AG08396 (cell line): ENCODE data around the gene GRID2.

Source experiments
- DNase-seq: peaks from one replicate; pipeline ENCODE4 v3.0.0; 2012; ENCODE audit warnings: low spot score, mixed read lengths

The GRID2 gene

DNA sequence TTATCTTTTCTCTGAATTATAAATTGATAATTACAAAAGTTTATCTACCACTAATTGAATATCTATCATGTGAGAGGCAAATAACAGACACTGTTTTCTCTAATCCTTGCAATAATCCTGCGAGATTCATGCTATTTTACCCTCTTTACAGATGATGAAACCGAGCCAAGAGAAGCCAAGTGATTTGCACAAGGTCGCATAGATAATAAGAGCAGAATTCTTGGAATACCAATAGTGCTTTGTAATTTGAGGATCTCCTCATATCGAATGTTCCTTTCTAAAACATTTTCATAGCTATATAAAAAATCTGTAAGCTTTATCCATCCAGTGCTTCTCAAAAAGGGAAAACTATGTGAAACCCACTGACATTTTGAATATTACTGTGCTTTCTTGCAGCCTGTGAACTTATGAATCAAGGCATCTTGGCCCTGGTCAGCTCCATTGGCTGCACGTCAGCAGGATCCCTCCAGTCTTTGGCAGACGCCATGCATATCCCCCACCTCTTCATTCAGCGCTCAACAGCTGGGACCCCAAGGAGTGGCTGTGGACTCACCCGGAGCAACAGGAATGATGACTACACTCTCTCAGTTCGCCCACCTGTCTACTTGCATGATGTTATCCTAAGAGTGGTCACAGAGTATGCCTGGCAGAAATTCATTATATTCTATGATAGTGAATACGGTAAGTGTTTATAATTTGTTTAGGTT is 781.0 kb downstream of the GRID2 start:
- DNase-seq, result no peak

DNA sequence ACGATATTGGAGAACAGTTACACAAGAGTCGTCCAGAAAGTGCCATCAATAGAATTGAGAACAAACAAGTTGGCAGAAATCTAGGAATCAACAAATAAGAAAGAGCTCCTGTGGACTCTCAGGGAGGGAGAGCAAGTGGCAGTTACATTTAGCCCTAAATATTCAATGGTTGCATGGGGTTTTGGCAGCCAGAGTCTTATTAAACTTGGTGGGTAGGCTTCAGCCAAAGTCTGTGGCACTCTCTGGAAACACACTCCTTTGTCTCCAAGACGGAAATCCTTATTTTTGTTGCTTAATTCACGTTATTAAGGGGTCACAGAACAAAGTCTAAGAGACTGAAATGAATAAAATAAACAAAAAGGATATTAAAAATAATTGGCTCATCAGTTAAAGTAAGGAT is 782.6 kb downstream of the GRID2 start:
- DNase-seq, result no peak

DNA sequence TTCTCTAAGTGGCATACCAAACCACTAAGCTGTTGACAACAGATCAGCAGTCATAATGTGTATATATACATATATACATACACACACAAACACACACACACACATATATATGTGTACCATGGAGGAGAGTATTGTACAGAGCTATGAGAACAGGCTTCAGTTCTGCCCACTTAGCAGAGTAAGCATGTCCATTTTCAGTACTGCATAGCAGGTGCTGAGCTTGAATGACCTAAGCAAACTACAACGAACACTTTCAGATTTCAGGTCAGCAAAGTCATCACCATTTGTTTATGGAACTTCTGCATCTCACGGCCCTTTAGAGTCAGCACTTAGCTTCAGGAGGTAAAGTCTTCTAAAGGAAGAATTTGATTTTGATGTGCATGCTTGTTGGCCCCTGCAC is 789.0 kb downstream of the GRID2 start:
- DNase-seq, result no peak

DNA sequence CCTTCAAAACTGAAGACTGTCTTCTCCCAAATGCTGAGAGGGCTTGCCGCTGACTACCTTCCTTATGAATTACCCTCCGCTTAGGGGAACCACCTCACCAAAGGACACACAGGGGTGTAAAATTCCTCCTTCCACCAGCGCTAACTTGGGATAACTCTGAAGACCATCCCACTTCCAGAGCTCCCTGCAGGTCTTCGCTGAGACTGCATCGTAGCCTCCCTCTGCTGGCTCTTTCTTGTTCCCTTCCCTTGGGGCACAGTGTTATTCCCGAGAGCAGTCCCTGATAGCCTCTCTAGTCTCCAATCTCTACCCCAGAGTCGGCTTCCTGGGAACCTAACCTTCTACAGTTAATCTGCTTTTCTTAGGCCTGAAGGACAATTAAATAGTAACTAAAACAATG is 799.3 kb downstream of the GRID2 start:
- DNase-seq, result no peak

DNA sequence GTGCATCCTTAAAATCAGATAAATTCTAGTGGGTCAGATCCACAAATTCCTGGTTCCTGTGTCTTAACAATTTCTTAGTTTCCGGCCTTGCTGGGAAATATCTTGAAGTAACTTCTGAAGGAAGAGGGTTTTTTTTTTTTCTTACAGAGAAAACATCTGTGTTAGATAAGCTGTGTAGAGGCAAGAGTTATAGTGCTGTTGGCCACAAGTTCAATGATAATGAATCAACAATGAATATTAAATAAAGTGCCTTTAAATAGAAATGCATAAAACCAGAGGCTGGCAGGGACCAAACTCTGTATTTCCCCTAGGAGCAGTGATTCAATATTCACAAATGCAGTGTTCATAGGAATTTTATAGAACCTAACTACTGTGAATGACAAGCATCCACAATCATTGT is 812.9 kb downstream of the GRID2 start:
- DNase-seq, result no peak

DNA sequence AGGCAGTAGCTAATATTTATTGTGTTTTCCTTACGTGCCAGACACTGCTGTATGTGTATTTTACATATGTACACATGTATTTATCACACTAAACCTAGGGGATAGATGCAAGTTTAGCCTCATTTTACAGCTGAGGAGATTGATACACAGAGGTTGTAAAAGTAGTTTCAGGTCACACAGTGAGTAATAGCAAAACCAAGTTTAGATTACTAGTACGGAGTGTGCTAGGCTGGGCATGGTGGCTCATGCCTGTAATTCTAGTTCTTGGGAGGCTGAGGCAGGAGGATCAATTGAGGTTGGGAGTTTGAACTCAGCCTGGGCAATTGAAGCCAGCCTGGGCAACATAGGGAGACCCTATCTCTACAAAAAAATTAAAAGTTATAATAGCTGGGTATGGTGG is 823.7 kb downstream of the GRID2 start:
- DNase-seq, result no peak

DNA sequence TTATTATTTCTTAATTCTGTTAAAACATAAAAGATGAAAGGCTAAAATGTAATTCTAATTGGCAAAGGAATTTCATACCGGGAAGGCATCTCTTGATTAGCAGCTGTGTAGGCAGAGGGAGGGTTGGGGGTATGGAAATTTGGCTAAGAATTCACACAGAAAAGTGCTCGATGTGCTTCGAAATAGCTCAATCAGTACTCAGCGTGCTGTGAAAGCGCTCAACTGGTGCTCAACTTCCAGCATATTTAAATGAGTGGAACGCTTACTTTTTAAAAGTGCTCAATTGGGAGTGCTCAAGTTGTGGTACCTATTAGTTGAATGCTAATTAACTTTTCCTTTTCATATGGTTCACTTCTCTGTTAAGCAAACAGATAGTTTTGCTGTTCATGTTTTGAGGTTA is 828.9 kb downstream of the GRID2 start:
- no peak for DNase-seq

DNA sequence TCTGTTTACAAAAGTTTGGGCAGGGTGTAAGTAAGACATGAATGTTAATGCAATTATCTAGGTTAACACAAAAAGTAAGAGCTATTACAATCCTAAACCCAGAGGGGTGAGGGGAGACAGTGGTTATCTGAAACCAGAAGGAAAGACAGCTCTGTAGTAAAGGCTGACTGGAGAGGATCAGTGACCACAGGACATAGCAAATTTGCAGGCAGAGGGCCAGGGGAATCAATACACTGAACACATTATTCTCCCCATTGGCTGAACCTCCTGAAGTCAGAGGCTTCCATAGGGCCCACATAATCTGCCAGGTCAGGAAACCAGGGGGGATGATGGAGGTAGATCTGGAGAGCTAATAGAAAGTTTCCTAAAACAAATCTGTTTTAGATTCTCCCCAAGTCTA is 835.4 kb downstream of the GRID2 start:
- DNase-seq, result no peak

DNA sequence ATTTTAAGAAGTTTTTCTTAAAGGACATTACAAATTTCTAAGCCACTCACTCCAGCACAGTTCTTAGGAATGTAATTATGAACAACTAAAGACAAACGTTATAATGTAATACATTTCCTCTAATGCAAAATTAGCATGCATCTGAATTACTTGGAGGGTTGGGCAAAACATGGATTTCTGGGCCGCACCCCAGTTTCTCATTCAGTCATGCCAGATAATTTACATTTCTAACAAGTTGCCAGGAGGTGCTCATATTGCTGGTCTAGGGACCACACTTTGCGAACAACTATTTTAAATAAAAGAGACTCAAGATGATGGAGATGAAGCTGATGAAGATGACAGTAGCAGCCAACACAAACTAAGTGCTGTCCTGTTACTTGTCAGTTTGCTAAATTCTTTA is 840.1 kb downstream of the GRID2 start:
- DNase-seq, result no peak

DNA sequence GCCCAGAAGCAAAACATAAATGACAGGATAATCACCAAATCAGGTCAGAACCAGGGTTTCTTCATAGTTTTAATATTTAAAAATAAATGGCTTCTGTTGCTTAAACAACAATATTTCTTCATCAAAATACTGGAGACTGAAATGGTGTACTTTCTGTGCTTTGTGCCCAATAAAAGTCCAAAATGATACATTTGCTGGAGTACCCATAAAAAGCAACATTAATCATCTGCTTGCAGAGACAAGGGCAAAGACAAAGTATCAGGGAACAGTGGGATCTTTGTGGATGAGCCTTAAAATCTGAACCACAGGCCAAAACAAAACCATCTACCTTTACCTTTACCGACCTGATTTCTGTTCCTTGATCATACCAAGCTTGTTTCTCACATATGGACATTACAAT is 840.9 kb downstream of the GRID2 start:
- no peak for DNase-seq

DNA sequence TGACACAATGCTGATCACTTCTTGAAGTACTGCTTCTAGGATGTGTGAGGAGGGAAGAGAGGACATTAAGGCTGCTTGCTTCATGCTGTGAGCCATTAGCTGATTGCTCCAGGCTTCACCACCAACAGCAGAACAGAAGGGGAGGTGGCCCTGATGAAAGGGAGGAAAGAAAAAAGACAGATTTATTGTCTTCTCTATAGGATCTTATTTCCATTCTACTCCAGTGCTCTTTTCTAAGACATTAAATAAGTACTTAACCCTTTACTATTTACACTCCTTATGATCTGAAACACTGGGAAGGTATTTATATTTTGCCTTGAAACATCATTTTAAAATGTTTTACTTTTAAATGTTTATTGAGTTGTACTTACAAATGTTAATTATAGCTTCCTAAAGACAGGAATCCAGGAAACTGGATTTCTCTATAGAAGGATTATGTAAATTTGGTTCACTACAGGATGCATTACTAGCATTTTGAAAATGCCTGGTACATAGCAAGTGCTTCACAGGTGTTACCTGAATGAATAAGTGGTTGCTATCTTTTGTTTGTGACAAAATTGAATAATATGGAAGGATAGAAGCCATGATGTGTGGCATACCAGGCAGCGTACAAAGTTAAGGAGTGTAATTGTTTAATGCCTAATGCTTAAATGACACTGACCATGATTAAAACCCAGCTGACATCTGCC is 843.9 kb downstream of the GRID2 start:
- no peak for DNase-seq

DNA sequence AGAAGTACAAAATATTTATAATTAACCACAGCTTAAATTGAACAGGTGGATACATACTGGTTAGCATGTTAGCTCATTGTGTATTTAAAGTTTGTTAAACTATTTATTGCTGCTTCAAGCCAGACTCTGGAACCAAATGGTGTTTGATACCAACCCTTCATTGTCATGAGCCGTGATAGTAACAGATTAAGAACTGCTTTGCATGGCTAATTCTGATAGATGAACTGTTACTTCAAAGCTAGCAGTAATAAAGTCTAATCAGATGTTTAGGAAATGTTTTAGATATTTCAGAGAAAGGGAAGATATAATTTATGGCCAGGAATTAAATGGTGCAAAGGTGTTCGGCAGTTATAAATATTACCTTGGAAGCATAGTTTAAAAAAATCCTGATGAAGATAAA is 848.7 kb downstream of the GRID2 start:
- no peak for DNase-seq

DNA sequence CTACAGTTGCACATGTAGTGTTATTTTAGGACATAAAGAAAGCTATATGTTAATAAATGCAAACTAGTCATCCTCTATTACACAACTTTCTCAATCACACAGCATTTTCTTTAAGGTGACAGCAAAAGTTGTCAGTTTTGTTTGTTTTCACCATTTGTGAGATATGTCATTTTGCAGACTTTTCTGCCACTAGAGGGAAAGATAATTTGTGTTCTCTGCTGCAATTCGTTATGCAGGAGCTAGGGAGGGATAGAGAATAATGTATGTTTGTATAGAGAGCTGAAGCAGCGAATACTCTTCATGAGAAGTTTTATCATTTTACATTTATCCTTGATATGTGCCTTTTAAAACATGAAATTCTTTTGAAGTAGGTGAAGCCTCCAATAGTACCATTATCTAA is 854.2 kb downstream of the GRID2 start:
- no peak for DNase-seq

DNA sequence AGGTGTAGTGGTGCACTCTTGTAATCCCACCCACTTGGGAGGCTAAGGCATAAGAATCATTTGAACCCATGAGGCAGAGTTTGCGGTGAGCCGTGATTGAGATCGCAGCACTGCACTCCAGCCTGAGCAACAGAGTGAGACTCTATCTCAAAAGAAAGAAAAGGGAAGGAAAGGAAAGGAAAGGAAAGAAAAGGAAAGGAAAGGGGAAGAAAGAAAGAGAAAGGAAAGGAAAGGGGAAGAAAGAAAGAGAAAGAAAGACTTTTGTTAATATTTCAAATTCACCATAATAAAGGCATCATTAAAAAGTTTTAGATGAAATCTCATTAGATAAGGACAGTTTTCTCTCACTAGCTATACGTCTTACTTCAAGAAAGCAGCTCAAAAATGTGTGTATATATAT is 864.3 kb downstream of the GRID2 start:
- no peak for DNase-seq

DNA sequence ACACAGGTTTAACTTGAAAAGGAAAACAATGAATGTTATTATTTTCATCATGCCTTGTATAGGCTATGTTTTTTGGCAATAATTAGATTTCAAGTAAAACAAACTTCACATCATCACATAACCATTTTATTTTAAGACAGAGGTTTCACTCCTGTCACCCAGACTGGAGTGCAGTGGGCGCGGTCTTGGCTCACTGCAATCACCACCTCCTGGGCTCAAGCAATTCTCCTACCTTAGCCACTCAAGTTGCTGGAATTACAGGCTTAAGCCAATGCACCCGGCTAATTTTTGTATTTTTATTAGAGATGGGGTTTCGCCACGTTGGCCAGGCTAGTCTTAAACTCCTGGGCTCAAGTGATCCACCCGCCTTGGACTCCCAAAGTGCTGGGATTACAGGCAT is 866.2 kb downstream of the GRID2 start:
- DNase-seq, result no peak

DNA sequence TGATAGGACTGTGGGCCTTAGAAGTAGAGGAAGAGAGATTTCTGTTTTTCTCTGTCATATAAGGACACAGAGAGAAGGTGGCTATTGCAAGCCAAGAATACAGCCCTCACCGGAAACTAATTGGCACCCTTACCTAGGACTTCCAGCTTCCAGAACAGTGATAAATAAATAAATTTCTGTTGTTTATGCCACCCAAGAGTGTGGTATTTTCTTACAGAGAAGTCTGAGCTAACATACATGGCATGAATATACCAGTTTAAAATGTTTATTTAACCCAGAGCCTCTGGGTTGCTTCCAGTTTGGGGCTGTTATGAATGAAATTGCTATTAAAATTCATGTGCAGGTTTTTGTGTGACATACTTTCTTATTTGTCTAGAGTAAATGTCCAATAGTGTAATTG is 870.8 kb downstream of the GRID2 start:
- no peak for DNase-seq

DNA sequence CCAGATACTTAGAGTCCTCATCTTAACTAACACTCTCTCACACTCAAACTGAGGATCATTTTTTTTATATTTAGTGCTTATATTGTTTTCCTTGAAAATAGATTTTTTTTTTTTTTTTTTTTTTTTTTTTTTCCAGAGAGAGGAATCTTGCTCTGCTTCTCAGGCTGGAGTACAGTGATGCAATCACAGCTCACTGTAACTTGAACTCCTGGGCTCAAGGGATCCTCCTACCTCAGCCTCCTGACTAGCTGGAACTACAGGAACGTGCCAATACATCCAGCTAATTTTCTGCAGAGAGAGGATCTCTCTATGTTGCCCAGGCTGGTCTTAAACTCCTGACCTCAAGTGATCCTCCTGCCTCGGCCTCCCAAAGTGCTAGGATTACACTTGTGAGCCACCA is 874.5 kb downstream of the GRID2 start:
- DNase-seq, result no peak

DNA sequence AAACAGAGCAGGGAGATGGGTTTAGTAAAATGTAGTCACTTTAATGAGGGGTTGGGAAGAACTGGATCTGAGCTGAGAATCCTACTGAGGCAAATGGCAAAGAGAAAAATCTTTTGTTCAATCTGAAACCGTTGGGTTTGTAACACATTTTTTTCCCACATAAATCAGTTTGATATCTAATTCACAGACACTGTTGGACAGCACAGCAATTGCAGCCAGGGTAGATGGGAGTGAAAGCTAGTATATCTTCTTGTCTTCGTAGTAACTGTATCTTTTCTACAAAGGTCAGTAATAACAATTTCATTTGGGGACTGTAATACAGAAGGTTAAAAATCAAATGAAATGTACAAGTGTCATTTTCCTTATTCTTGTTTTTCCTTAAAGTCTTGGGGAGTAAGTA is 875.3 kb downstream of the GRID2 start:
- DNase-seq, result no peak

DNA sequence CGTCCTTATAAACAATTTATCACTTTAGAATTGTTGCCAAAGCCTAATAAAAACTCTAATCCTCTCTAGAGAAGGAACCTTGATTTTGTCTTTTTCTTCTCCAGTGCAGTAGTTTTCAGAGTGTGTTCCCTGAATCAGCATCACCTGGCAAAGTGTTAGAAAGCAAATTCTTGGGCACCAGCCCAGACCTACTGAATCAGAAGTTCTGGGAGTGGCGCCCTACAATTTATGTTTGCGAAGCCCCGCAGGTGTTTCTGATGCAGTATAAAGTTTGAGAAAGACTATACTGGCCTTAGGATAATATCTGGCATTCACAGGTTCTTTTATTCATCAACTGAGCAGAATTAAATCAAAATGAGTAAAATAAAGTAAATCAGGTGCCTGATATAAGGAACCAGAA is 879.0 kb downstream of the GRID2 start:
- no peak for DNase-seq

DNA sequence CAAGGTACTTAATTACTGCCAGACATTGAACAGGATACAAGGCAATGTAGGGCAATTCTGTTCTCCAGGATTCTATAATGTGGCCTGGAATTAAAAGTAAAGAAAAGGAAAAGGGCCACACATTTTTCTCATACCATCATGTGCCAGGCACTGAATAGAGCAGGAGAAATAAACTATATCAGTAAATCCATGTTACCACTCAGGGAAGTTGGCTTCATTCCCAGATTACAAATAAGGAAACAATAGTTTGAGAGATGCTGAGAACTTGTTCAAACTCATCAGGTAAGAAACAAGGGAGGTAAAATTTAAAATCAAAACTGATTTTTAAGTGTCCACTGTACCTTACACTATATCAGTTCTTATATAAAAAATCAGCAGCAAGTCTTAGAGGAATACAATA is 879.8 kb downstream of the GRID2 start:
- DNase-seq, result no peak

DNA sequence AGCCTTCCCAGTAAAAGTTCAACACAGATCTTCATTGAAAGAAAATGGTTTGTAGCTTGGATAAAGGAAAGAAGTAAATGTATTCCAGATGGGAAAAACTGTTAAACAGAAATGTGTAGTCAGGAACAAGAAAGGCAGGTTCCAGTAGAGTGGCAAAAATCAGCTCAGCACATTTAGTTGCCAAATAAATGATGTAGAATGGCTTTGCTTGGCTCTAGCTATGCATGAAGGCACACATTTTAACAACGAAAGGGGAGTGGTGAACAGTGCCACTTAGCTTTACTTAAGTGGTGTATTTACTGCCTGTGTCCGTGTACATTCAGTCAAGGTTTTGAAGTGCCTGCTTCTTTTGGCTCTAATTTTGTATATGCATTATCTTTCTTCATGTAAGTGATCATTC is 880.3 kb downstream of the GRID2 start:
- no peak for DNase-seq

DNA sequence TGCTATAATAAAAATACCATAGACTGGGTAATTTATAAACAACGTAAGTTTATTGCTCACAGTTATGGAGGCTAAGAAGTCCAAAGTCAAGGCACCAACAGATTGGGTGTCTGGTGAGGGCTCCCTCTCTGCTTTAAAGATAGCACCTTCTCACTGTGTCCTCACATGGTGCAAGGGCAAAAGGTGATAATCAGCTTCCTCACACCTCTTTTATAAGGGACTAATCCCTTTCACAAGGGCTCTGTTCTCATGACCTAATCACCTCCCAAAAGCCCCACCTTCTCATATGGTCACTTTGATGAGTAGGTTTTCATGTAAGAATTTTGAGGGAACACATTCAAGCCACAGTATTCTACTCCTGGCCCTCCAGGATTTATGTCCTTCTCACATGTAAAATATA is 883.1 kb downstream of the GRID2 start:
- DNase-seq, result no peak

DNA sequence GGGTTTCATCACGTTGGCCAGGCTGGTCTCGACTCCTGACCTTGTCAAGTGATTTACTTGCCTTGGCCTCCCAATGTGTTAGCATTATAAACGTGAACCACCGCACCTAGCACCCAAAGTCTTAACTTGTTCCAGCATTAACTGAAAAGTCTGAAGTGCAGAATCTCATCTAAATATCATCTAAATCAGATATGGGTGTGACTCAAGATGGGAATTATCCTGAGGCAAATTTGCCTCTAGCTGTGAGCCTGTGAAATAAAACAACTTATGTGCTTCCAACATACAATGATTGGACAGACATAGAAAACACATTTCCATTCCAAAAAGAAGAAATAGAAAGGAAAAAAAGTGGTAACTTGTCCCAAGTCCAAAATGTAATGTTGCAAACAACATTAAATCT is 883.7 kb downstream of the GRID2 start:
- DNase-seq, result no peak

DNA sequence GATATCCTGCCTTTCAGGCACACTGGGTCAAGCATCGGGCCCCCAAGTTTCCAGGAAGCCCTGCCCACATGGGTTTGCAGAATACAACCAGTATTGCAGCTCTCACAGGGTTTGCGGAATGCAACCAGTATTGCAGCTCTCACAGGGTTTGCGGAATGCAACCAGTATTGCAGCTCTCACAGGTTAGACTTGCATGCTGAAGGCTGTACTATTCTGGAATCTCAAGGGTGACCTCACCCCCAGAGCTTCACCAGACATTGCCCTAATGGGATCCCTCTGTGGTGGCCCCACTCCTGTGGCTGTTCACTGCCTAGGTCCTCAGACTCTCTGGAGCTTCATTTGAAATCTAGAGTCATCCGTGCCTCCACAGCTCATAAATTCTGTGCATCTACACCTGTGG is 884.1 kb downstream of the GRID2 start:
- DNase-seq, result no peak
